HCT116 (cell line): ENCODE measurements around the gene VIPR1.

Source experiments
- EZH2phosphoT487 ChIP-seq: fragments of 200-600 bp; IDR thresholded peaks from 2 replicates; pipeline ENCODE4 v1.6.1; 2018; ENCODE audit warnings: antibody characterized with exemption, borderline replicate concordance
- POLR2AphosphoS5 ChIP-seq: IDR thresholded peaks from 2 replicates; pipeline ENCODE4 v1.6.1; 2011; ENCODE audit warnings: mild to moderate bottlenecking, low read depth, low read length, moderate library complexity
- SIN3A ChIP-seq: IDR thresholded peaks from 2 replicates; pipeline ENCODE4 v1.6.1; 2012; ENCODE audit warnings: low read depth
- TCF7L2 ChIP-seq: IDR thresholded peaks from 2 replicates; pipeline ENCODE4 v1.7.0; 2011; ENCODE audit warnings: borderline replicate concordance, inconsistent platforms; ENCODE audit not compliant: insufficient read depth, insufficient read length; ENCODE audit errors: extremely low read depth
- TF ChIP-seq, protein P1 (sequence below), 3 experiments: fragments of 200-600 bp in 1 of 3; sonication (generic) in 1 of 3; IDR thresholded peaks in 2 of 3; conservative IDR thresholded peaks in 1 of 3; 2 replicates each; pipeline ENCODE4 v1.5.1; 2012 to 2017; ENCODE audit warnings: low read depth in 2 of 3, low read length in 2 of 3, antibody characterized with exemption in 1 of 3, borderline replicate concordance in 1 of 3, control low read depth in 1 of 3, mild to moderate bottlenecking in 1 of 3, mixed read lengths in 1 of 3, mixed run types in 1 of 3, moderate library complexity in 1 of 3; ENCODE audit not compliant: insufficient read depth in 1 of 3

GRCh38 chr3:42505128-42505848 is 2.8 kb downstream of the VIPR1 start:
- TF ChIP-seq, protein P1, sequence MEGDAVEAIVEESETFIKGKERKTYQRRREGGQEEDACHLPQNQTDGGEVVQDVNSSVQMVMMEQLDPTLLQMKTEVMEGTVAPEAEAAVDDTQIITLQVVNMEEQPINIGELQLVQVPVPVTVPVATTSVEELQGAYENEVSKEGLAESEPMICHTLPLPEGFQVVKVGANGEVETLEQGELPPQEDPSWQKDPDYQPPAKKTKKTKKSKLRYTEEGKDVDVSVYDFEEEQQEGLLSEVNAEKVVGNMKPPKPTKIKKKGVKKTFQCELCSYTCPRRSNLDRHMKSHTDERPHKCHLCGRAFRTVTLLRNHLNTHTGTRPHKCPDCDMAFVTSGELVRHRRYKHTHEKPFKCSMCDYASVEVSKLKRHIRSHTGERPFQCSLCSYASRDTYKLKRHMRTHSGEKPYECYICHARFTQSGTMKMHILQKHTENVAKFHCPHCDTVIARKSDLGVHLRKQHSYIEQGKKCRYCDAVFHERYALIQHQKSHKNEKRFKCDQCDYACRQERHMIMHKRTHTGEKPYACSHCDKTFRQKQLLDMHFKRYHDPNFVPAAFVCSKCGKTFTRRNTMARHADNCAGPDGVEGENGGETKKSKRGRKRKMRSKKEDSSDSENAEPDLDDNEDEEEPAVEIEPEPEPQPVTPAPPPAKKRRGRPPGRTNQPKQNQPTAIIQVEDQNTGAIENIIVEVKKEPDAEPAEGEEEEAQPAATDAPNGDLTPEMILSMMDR (IDR thresholded peaks at IDR 0.05 in 2 of 3, conservative IDR thresholded peaks at IDR 0.05 in 1 of 3; ENCODE audit: borderline replicate concordance in 1 of 3, insufficient read depth in 1 of 3, low read depth in 2 of 3, low read length in 2 of 3) = no peak
- TF ChIP-seq SIN3A (no peak), EZH2phosphoT487 (no peak), TCF7L2 (no peak), POLR2AphosphoS5 (no peak)
